Measurements from ENCODE around the gene GIPC3.
A peak's percentile ranks its signal among the peaks of the same experiment; 100 is the strongest.

The GIPC3 gene

DNA sequence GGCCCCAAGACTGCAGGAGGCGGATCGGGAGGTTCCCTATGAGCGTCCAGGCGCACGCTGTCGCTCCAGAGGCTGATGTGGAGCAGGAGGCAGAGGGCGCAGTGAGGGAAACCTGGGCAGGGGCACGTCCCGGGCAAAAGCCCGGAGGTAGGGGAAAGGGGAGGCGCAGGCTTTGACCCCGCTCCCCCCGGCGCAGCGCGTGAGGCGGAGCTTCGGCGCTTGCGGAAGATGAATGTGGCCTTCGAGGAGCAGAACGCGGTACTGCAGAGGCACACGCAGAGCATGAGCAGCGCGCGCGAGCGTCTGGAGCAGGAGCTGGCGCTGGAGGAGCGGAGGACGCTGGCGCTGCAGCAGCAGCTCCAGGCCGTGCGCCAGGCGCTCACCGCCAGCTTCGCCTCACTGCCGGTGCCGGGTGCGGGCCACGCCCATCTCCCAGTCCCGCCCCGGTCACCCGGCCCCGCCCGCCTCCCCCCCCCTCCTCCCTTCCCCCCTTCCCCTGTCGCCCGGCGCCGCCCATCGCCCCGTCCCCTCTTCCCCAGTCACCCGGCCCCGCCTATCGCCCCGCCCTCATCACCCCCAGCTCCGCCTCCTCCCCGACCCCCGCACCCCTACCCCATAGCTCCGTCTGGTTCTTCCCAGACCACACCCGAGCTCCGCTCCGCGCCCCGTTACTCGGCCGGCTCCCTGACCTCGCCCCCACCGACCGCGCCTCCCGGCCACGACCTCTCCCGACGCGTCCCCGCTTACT lies 8.4 kb upstream of the GIPC3 start (continued):
- no peak for TF ChIP-seq FEZF1 (tag by site-specific recombination; IDR thresholded peaks at IDR 0.05)
- TF ChIP-seq, protein P1, sequence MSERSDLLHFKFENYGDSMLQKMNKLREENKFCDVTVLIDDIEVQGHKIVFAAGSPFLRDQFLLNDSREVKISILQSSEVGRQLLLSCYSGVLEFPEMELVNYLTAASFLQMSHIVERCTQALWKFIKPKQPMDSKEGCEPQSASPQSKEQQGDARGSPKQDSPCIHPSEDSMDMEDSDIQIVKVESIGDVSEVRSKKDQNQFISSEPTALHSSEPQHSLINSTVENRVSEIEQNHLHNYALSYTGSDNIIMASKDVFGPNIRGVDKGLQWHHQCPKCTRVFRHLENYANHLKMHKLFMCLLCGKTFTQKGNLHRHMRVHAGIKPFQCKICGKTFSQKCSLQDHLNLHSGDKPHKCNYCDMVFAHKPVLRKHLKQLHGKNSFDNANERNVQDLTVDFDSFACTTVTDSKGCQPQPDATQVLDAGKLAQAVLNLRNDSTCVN (tag by site-specific recombination; optimal IDR thresholded peaks at IDR 0.05), result no peak
- no peak for TF ChIP-seq GLI2 (tag by site-specific recombination; IDR thresholded peaks at IDR 0.05; ENCODE audit: borderline replicate concordance, low read depth)
- no peak for TF ChIP-seq ZNF404 (tag by site-specific recombination; IDR thresholded peaks at IDR 0.05)
- no peak for TF ChIP-seq ZNF654 (tag by site-specific recombination; IDR thresholded peaks at IDR 0.05; ENCODE audit: low read depth)
- no peak for TF ChIP-seq ZNF529 (tag by site-specific recombination; IDR thresholded peaks at IDR 0.05; ENCODE audit: insufficient replicate concordance)
- no peak for TF ChIP-seq ZNF776 (tag by site-specific recombination; IDR thresholded peaks at IDR 0.05; ENCODE audit: borderline replicate concordance)
- no peak for TF ChIP-seq ZNF266 (tag by site-specific recombination; IDR thresholded peaks at IDR 0.05; ENCODE audit: low read depth)
- no peak for TF ChIP-seq ZNF335 (tag by site-specific recombination; conservative IDR thresholded peaks at IDR 0.05)
- TF ChIP-seq, protein P2, sequence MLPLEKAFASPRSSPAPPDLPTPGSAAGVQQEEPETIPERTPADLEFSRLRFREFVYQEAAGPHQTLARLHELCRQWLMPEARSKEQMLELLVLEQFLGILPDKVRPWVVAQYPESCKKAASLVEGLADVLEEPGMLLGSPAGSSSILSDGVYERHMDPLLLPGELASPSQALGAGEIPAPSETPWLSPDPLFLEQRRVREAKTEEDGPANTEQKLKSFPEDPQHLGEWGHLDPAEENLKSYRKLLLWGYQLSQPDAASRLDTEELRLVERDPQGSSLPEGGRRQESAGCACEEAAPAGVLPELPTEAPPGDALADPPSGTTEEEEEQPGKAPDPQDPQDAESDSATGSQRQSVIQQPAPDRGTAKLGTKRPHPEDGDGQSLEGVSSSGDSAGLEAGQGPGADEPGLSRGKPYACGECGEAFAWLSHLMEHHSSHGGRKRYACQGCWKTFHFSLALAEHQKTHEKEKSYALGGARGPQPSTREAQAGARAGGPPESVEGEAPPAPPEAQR (tag by site-specific recombination; IDR thresholded peaks at IDR 0.05), result no peak
- no peak for TF ChIP-seq ZNF169 (tag by site-specific recombination; IDR thresholded peaks at IDR 0.05)
- no peak for TF ChIP-seq ZFP3 (tag by site-specific recombination; IDR thresholded peaks at IDR 0.05; ENCODE audit: low read depth)
- TF ChIP-seq KLF1 (tag by site-specific recombination; IDR thresholded peaks at IDR 0.05), result peak; percentile 50; the same call in 1 of the 2 replicates
- no peak for TF ChIP-seq ZNF354C (tag by site-specific recombination; IDR thresholded peaks at IDR 0.05; ENCODE audit: borderline replicate concordance, low read depth)
- TF ChIP-seq, protein P3, sequence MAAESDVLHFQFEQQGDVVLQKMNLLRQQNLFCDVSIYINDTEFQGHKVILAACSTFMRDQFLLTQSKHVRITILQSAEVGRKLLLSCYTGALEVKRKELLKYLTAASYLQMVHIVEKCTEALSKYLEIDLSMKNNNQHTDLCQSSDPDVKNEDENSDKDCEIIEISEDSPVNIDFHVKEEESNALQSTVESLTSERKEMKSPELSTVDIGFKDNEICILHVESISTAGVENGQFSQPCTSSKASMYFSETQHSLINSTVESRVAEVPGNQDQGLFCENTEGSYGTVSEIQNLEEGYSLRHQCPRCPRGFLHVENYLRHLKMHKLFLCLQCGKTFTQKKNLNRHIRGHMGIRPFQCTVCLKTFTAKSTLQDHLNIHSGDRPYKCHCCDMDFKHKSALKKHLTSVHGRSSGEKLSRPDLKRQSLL (tag by site-specific recombination; IDR thresholded peaks at IDR 0.05), result 0 out of 2 replicates have a peak, but pooled peaks have one; percentile 23
- TF ChIP-seq ZNF768 (tag by site-specific recombination; IDR thresholded peaks at IDR 0.05), result no peak
- TF ChIP-seq ZNF133 (tag by site-specific recombination; IDR thresholded peaks at IDR 0.05), result no peak
- no peak for TF ChIP-seq ZNF19 (tag by site-specific recombination; IDR thresholded peaks at IDR 0.05; ENCODE audit: low read depth)
- no peak for TF ChIP-seq ZNF132 (tag by site-specific recombination; IDR thresholded peaks at IDR 0.05; ENCODE audit: borderline replicate concordance)

DNA sequence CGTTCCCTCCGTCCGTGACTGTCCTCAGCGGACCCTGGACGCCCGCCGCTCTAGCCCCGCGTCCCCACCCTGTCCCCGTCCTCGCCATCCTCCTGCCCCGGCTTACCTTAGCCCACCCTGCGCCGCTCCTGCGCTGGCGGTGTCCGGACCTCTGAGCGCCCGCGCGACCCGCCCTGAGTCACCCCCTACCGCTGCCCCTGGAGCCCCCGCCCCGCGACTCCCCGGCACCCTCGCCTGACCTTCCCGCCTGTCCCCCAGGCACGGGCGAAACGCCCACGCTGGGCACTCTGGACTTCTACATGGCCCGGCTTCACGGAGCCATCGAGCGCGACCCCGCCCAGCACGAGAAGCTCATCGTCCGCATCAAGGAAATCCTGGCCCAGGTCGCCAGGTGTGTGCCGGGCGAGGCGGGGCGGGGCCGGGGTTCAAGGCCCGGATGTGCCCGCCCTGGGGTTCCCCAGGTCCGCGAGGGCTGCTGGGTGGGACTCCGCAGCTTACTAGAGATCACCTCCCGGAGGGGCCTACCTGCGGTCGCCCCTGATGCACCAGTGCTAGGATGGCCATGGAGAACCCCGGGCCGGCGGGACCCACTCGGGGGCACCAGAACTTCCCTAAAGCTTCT lies 7.4 kb upstream of the GIPC3 start:
- no peaks in the 10 kb centered on the region for H3K4me1 ChIP-seq (ENCODE audit: control insufficient read depth, insufficient read depth, low read length)
- H3K9me3 ChIP-seq (ENCODE audit: control insufficient read depth, insufficient read depth, low read depth, low read length), result no peaks in the 10 kb centered on the region
- POLR2A ChIA-PET, result interaction anchor here (0.6 kb wide), 1 partner anchor 23 kb away, joined by 7 read pairs; no protein-coding TSS in a partner anchor
- H3K27ac ChIP-seq (ENCODE audit: extremely low read depth, low read depth, low read length), result no peak overlapping the region
- TF ChIP-seq KLF1 (tag by site-specific recombination; IDR thresholded peaks at IDR 0.05) (peak; percentile 40; the same call in 1 of the 2 replicates), KLF8 (tag by site-specific recombination; IDR thresholded peaks at IDR 0.05) (peak; percentile 54; the same call in 1 of the 2 replicates), ZNF660 (tag by site-specific recombination; IDR thresholded peaks at IDR 0.05) (no peak)
- H3K4me3 ChIP-seq (ENCODE audit: low read depth, low read length), result no peak overlapping the region
- peaks cover 9 to 19% of the 10 kb centered on the region in 2 experiments; a peak in 2 of 3 replicates for H3K36me3 ChIP-seq (ENCODE audit: control insufficient read depth in 2 of 2, insufficient read depth in 1 of 2, low read length in 2 of 2)
- CTCF ChIA-PET, result no interaction called here
